SJSA1 (cell line): ENCODE data around the gene HINT1. TPM values are rescaled to one million over a fixed set of nuclear protein-coding genes. Genes with fewer than 3 reads are reported as not detected.

Experiments
- DNase-seq, 2 experiments: peaks; one replicate each; pipeline ENCODE4 v3.0.0-alpha.2; 2015 to 2020; ENCODE audit warnings: low spot score in 2 of 2, low read depth in 1 of 2
- H3K27ac ChIP-seq: fragments of 250-450 bp; sonication (Bioruptor Pico); 2 replicates; pipeline ENCODE4 v1.5.1; 2020; ENCODE audit warnings: mild to moderate bottlenecking, moderate library complexity
- H3K27me3 ChIP-seq: fragments of 250-450 bp; sonication (Bioruptor Pico); replicated peaks from 2 replicates; pipeline ENCODE4 v1.5.1; 2020; ENCODE audit warnings: mild to moderate bottlenecking, moderate library complexity
- H3K36me3 ChIP-seq: fragments of 250-450 bp; sonication (Bioruptor Pico); 2 replicates; pipeline ENCODE4 v1.5.1; 2020; ENCODE audit warnings: mild to moderate bottlenecking
- H3K4me1 ChIP-seq: fragments of 250-450 bp; sonication (Bioruptor Pico); replicated peaks from 2 replicates; pipeline ENCODE4 v1.6.1; 2021; ENCODE audit warnings: mild to moderate bottlenecking
- H3K4me3 ChIP-seq: fragments of 250-450 bp; sonication (Bioruptor Pico); 2 replicates; pipeline ENCODE4 v1.5.1; 2020; ENCODE audit warnings: mild to moderate bottlenecking
- H3K9me3 ChIP-seq: fragments of 250-450 bp; sonication (Bioruptor Pico); replicated peaks from 2 replicates; pipeline ENCODE4 v1.5.1; 2020; ENCODE audit warnings: mild to moderate bottlenecking
- total RNA-seq: library from RNA; depleted of rRNA; stranded (reverse); fragments of >200 nt; shearing (Covaris generic); gene quantifications from 2 replicates; pipeline ENCODE4 v1.2.3, GENCODE V29; 2014; rRNA removed

The HINT1 gene
- total RNA-seq: 517 and 555 TPM in 2 replicates

GRCh38 chr5:131165119-131165727, at the start of gene HINT1:
TSS of gene HINT1 (minus strand) at chr5:131165256. CDS start at chr5:131165205, 51 bp downstream.
- Histone ChIP-seq H3K9me3 (no peaks in the 10 kb centered on the region), H3K4me3 (peak within 1 kb of the TSS; percentile 77), H3K36me3 (peaks cover 40% of the 10 kb centered on the region), H3K27me3 (no peaks in the 10 kb centered on the region), H3K4me1 (peaks cover 14% of the 10 kb centered on the region), H3K27ac (peak within 1 kb of the TSS; percentile 93)
- peak; percentile 94 to 97 for DNase-seq

- no peaks in the 10 kb centered on the region for H3K36me3 ChIP-seq
- no peak for DNase-seq
- H3K27ac ChIP-seq: no peak overlapping the region
- H3K9me3 ChIP-seq: no peaks in the 10 kb centered on the region
- no peak overlapping the region for H3K4me3 ChIP-seq
- H3K4me1 ChIP-seq: peaks cover 6% of the 10 kb centered on the region
- H3K27me3 ChIP-seq: no peaks in the 10 kb centered on the region
Measured at GRCh38 chr5:131214609-131215227, 49.7 kb upstream of the HINT1 start.

- Histone ChIP-seq H3K4me3 (no peak overlapping the region), H3K4me1 (no peaks in the 10 kb centered on the region), H3K36me3 (no peaks in the 10 kb centered on the region), H3K27me3 (no peaks in the 10 kb centered on the region), H3K27ac (no peak overlapping the region), H3K9me3 (no peaks in the 10 kb centered on the region)
- no peak for DNase-seq
Measured at GRCh38 chr5:131212471-131213021, 47.5 kb upstream of the HINT1 start.

- H3K36me3 ChIP-seq: no peaks in the 10 kb centered on the region
- H3K9me3 ChIP-seq: no peaks in the 10 kb centered on the region
- no peak overlapping the region for H3K27ac ChIP-seq
- H3K27me3 ChIP-seq: no peaks in the 10 kb centered on the region
- H3K4me1 ChIP-seq: 0 out of 2 replicates have a peak, but pooled peaks cover under 1% of the 10 kb centered on the region
- no peak for DNase-seq
- no peak overlapping the region for H3K4me3 ChIP-seq
Measured at GRCh38 chr5:131211669-131212068, 46.6 kb upstream of the HINT1 start.

- H3K27me3 ChIP-seq: no peaks in the 10 kb centered on the region
- no peak overlapping the region for H3K4me3 ChIP-seq
- no peaks in the 10 kb centered on the region for H3K9me3 ChIP-seq
- H3K27ac ChIP-seq: no peak overlapping the region
- 0 out of 2 replicates have a peak, but pooled peaks cover 3% of the 10 kb centered on the region for H3K4me1 ChIP-seq
- H3K36me3 ChIP-seq: no peaks in the 10 kb centered on the region
- no peak for DNase-seq
Measured at GRCh38 chr5:131210151-131210510, 45.1 kb upstream of the HINT1 start.

- no peaks in the 10 kb centered on the region for H3K36me3 ChIP-seq
- H3K9me3 ChIP-seq: no peaks in the 10 kb centered on the region
- DNase-seq: no peak
- H3K27me3 ChIP-seq: no peaks in the 10 kb centered on the region
- H3K4me1 ChIP-seq: 0 out of 2 replicates have a peak, but pooled peaks cover 3% of the 10 kb centered on the region
- no peak overlapping the region for H3K27ac ChIP-seq
- no peak overlapping the region for H3K4me3 ChIP-seq
Measured at GRCh38 chr5:131209506-131210150, 44.6 kb upstream of the HINT1 start.

GRCh38 chr5:131209175-131209505, 44.1 kb upstream of the HINT1 start:
- Histone ChIP-seq H3K36me3 (no peaks in the 10 kb centered on the region), H3K4me3 (no peak overlapping the region), H3K27me3 (no peaks in the 10 kb centered on the region), H3K4me1 (0 out of 2 replicates have a peak, but pooled peaks cover 3% of the 10 kb centered on the region), H3K9me3 (no peaks in the 10 kb centered on the region), H3K27ac (no peak overlapping the region)
- DNase-seq: no peak

- Histone ChIP-seq H3K9me3 (no peaks in the 10 kb centered on the region), H3K4me3 (no peak overlapping the region), H3K27ac (no peak overlapping the region), H3K4me1 (0 out of 2 replicates have a peak, but pooled peaks cover 3% of the 10 kb centered on the region), H3K27me3 (no peaks in the 10 kb centered on the region), H3K36me3 (no peaks in the 10 kb centered on the region)
- no peak for DNase-seq
Measured at GRCh38 chr5:131206772-131207171, 41.7 kb upstream of the HINT1 start.

GRCh38 chr5:131206061-131206460, 41.0 kb upstream of the HINT1 start:
- DNase-seq: no peak

GRCh38 chr5:131204964-131205363, 39.9 kb upstream of the HINT1 start:
- Histone ChIP-seq H3K4me3 (no peak overlapping the region), H3K27me3 (no peaks in the 10 kb centered on the region), H3K4me1 (0 out of 2 replicates have a peak, but pooled peaks cover 3% of the 10 kb centered on the region), H3K9me3 (no peaks in the 10 kb centered on the region), H3K27ac (no peak overlapping the region), H3K36me3 (no peaks in the 10 kb centered on the region)
- DNase-seq: no peak

More at GRCh38 chr5:131206061-131206460, 41.0 kb upstream of the HINT1 start:
- H3K4me3 ChIP-seq: no peak overlapping the region
- no peaks in the 10 kb centered on the region for H3K27me3 ChIP-seq
- no peaks in the 10 kb centered on the region for H3K9me3 ChIP-seq
- H3K27ac ChIP-seq: no peak overlapping the region
- 0 out of 2 replicates have a peak, but pooled peaks cover 3% of the 10 kb centered on the region for H3K4me1 ChIP-seq
- no peaks in the 10 kb centered on the region for H3K36me3 ChIP-seq

- Histone ChIP-seq H3K4me1 (no peaks in the 10 kb centered on the region), H3K27me3 (no peaks in the 10 kb centered on the region)
Measured at GRCh38 chr5:131200560-131200959, 35.5 kb upstream of the HINT1 start.

GRCh38 chr5:131198625-131199024, 33.6 kb upstream of the HINT1 start:
- Histone ChIP-seq H3K4me3 (no peak overlapping the region), H3K4me1 (peaks cover 1% of the 10 kb centered on the region; the same call in 1 of the 2 replicates), H3K27me3 (no peaks in the 10 kb centered on the region), H3K9me3 (no peaks in the 10 kb centered on the region), H3K27ac (no peak overlapping the region), H3K36me3 (no peaks in the 10 kb centered on the region)
- no peak for DNase-seq

More at GRCh38 chr5:131200560-131200959, 35.5 kb upstream of the HINT1 start:
- Histone ChIP-seq H3K4me3 (no peak overlapping the region), H3K36me3 (no peaks in the 10 kb centered on the region), H3K27ac (no peak overlapping the region), H3K9me3 (no peaks in the 10 kb centered on the region)
- DNase-seq: no peak

- no peak for DNase-seq
- H3K27me3 ChIP-seq: no peaks in the 10 kb centered on the region
- H3K27ac ChIP-seq: no peak overlapping the region
- no peak overlapping the region for H3K4me3 ChIP-seq
- no peaks in the 10 kb centered on the region for H3K36me3 ChIP-seq
- peaks cover 22% of the 10 kb centered on the region for H3K4me1 ChIP-seq
- no peaks in the 10 kb centered on the region for H3K9me3 ChIP-seq
Measured at GRCh38 chr5:131196331-131196730, 31.3 kb upstream of the HINT1 start.

GRCh38 chr5:131195696-131196095, 30.6 kb upstream of the HINT1 start:
- no peak for DNase-seq
- Histone ChIP-seq H3K36me3 (no peaks in the 10 kb centered on the region), H3K4me1 (peaks cover 22% of the 10 kb centered on the region)

More at GRCh38 chr5:131195696-131196095, 30.6 kb upstream of the HINT1 start:
- Histone ChIP-seq H3K9me3 (no peaks in the 10 kb centered on the region), H3K4me3 (no peak overlapping the region), H3K27ac (no peak overlapping the region), H3K27me3 (no peaks in the 10 kb centered on the region)
